Effector memory CD4-positive, alpha-beta T cell (primary cell): ENCODE measurements around the gene PSMA7.

Experiments
- DNase-seq, 3 donors: peaks; one replicate each; pipeline ENCODE4 v3.0.0-alpha.2; 2020
- H3K27ac ChIP-seq: 2 replicates; pipeline ENCODE4 v1.7.0; 2013; ENCODE audit warnings: mild to moderate bottlenecking, low read length, moderate library complexity; ENCODE audit not compliant: insufficient read depth, poor library complexity, severe bottlenecking
- H3K27me3 ChIP-seq: replicated peaks from 2 replicates; pipeline ENCODE4 v1.7.0; 2013; ENCODE audit warnings: mild to moderate bottlenecking, low read length; ENCODE audit not compliant: insufficient read depth, control insufficient read depth, poor library complexity, severe bottlenecking
- H3K36me3 ChIP-seq: 2 replicates; pipeline ENCODE4 v1.7.0; 2013; ENCODE audit warnings: mild to moderate bottlenecking, low read length, moderate library complexity; ENCODE audit not compliant: control insufficient read depth, insufficient read depth
- H3K4me1 ChIP-seq: 2 replicates; pipeline ENCODE4 v1.7.0; 2013; ENCODE audit warnings: low read length, mild to moderate bottlenecking; ENCODE audit not compliant: control insufficient read depth, insufficient read depth, poor library complexity, severe bottlenecking
- H3K4me3 ChIP-seq: 2 replicates; pipeline ENCODE4 v1.7.0; 2013; ENCODE audit warnings: low read length, low read depth, mild to moderate bottlenecking; ENCODE audit not compliant: insufficient read depth, poor library complexity, severe bottlenecking
- H3K9me3 ChIP-seq: 2 replicates; pipeline ENCODE4 v1.7.0; 2013; ENCODE audit warnings: mild to moderate bottlenecking, low read length, moderate library complexity; ENCODE audit not compliant: control insufficient read depth

The PSMA7 gene

DNA sequence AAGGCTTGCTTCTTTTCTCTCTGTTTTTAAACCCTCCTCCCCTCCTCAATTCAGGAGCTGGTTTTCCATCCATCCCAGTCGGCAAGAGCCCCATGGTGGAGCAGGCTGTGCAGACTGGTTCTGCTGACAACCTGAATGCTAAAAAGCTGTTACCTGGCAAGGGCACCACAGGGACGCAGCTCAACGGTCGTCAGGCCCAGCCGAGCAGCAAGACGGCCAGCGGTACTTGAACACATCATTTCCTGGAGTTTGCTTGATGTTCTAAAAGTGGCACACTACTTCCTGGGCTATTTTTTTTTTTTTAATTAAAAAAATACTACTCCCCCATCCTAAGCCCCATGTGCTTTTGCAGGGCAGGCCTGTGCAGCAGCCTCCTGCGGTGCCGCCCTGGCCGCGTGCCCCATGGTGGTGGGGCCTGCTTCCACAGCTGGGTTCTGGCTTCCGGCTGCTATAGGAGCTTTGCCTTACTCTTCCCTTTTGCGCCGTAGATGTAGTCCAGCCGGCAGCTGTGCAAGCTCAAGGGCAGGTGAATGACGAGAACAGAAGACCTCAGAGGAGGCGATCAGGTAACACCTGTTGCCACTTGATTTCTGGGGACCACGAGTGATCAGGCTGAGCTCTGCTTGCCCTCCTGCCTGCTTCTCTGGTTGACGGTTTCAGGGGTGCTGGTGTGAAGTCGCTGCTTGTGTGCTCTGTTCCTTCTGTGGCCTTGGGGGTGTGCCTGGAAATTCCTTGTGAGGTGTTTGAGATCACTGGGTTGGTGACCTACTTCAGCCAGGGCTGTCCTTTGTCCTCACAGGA lies 13.3 kb downstream of the PSMA7 start:
- no peak overlapping the region for H3K27ac ChIP-seq
- peaks cover 92% of the 10 kb centered on the region for H3K36me3 ChIP-seq
- no peaks in the 10 kb centered on the region for H3K4me1 ChIP-seq
- DNase-seq, result no peak
- no peak overlapping the region for H3K4me3 ChIP-seq
- no peaks in the 10 kb centered on the region for H3K9me3 ChIP-seq
- H3K27me3 ChIP-seq, result no peaks in the 10 kb centered on the region

DNA sequence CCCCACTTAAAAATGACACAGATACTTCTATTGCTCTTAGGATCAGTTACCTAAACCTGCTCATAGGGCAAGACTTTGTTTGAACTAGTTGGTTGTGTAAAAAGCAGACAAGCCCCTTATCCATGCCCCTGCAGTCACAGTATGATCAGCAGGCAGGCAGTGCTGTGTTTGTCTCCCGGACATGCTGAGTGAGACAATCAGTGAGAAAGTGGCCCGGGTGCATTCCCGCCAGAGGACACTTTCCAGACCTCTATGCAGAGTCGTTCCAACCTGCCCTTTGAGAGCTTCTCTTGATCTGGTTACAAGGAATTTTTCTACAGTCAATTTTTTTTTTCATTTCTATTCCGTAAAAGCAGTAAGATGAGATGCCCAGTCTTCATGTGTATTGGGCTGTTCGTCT lies 14.7 kb downstream of the PSMA7 start:
- H3K4me3 ChIP-seq, result no peak overlapping the region
- H3K27ac ChIP-seq, result no peak overlapping the region
- no peak for DNase-seq
- peaks cover 80% of the 10 kb centered on the region for H3K36me3 ChIP-seq
- no peaks in the 10 kb centered on the region for H3K9me3 ChIP-seq
- no peaks in the 10 kb centered on the region for H3K27me3 ChIP-seq
- peaks cover 11% of the 10 kb centered on the region for H3K4me1 ChIP-seq

DNA sequence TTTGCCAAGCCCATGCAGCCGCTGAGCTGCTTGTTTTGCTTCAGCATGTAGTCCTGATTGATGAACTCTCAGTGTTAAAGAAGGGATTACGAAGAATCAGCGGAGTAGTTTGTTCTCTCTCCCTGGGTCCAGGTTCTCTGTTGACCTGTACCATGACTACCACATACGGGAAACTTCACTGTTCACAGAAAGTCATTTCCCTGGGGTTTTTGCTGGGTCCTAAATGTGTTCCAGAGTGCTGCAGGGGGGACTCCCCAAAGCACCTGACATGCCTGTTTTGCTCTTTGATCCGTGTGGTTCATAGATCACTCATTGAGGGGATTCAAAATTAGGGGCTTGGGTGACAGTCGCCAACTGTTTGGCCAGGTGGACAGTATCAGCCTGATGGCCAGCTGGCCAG lies 15.4 kb downstream of the PSMA7 start:
- H3K36me3 ChIP-seq, result peaks cover 74% of the 10 kb centered on the region
- no peaks in the 10 kb centered on the region for H3K27me3 ChIP-seq

DNA sequence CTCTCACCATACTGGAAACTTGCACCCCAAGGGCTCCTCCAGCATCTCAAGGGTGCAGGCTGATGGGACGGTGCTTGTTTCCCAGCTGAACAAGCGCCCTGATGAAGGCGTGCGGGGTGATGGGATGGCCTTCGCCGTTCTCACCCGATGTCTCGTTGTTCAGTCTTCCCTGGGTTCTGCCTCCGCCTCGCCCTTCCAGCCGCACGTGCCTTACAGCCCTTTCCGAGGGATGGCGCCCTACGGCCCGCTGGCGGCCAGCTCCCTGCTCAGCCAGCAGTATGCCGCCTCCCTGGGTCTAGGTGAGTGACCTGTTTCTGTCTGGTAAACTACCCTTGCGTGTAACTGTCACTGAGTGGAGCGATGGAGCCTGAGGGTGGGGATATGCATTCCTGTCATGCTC lies 17.1 kb downstream of the PSMA7 start:
- Histone ChIP-seq H3K9me3 (no peaks in the 10 kb centered on the region), H3K4me1 (peaks cover 21% of the 10 kb centered on the region), H3K36me3 (peaks cover 58% of the 10 kb centered on the region), H3K27ac (no peak overlapping the region), H3K27me3 (no peaks in the 10 kb centered on the region), H3K4me3 (no peak overlapping the region)
- no peak for DNase-seq

More for the DNA sequence above, 15.4 kb downstream of the PSMA7 start:
- H3K4me1 ChIP-seq, result peaks cover 17% of the 10 kb centered on the region
- no peak overlapping the region for H3K27ac ChIP-seq
- no peaks in the 10 kb centered on the region for H3K9me3 ChIP-seq
- no peak for DNase-seq
- no peak overlapping the region for H3K4me3 ChIP-seq

DNA sequence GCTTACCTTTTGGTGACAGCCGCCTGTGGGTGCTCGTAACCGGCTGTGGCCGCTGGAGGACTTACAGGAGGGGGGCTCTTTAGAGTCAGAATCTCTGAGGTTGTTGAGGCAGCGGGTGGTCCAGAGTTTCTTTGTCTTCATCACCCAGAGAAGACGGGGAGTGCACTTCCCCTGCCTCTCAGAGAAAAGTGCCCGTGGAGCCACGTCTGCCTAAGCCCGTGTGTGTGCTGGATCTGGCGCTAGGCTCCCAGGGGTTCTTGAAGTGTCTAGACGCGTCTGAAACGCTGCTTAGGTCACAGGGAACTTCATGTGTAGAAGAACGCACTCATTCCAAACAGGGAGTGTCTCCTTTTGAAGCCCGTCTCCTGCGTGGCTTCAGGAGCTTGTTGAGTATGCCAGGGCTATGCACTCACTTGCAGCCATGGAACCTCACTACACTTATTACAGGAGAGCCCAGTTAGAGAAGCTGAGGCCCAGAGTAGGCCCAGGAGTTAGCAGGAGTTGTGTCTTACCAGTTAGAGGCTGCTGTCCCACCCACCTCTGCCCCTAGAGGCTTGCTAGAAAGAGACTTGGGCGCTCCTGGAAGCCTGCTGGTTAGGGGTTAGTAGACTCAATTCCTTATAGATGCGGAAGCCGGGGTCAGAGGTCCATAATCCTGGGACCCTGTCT lies 19.6 kb downstream of the PSMA7 start:
- Histone ChIP-seq H3K27me3 (no peaks in the 10 kb centered on the region), H3K4me1 (peaks cover 28% of the 10 kb centered on the region), H3K9me3 (no peaks in the 10 kb centered on the region), H3K36me3 (peaks cover 35% of the 10 kb centered on the region), H3K4me3 (peak overlapping the region; percentile 57), H3K27ac (peak overlapping the region; percentile 66)
- no peak for DNase-seq

DNA sequence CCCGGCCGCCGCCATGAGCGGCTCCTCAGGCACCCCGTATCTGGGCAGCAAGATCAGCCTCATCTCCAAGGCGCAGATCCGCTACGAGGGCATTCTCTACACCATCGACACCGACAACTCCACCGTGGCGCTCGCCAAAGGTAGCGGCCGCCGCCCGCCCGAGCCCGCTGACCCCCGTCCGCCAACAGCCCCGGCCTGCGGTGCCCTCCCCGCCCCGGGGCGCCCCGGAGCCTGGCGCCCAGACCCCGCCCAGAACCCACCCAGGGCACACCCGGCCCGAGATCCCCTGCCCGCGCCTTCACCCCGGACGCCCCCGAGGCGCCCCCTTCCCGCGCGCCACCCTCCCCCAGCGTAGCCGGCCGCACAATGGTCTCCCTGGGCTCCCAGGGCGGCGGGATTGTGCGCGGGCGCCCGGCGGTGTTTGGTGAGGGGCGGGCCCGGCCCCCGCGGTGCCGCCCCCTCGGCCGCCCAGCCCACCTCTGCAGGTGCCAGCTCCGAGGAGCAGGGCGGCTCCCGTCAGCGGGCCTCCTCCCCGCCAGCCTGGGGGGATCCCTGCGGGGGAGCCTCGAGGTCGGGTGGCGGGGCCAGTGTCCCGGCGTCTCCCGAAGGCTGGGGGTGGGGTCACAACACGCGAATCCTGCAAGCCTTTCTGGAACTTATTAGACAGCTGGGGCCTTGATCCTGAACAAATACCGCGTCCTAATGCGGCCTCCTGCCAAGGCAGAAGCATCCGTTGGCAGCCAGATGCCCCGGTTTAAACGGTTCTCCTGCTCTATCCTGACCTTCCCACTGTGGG lies 20.3 kb downstream of the PSMA7 start:
- no peaks in the 10 kb centered on the region for H3K27me3 ChIP-seq
- peaks cover 35% of the 10 kb centered on the region for H3K4me1 ChIP-seq
- peaks cover 28% of the 10 kb centered on the region for H3K36me3 ChIP-seq
- H3K4me3 ChIP-seq, result peak overlapping the region; percentile 57
- DNase-seq, result peak in 2 of 3 donors; percentile 33 to 35
- H3K27ac ChIP-seq, result peak overlapping the region; percentile 66
- no peaks in the 10 kb centered on the region for H3K9me3 ChIP-seq

DNA sequence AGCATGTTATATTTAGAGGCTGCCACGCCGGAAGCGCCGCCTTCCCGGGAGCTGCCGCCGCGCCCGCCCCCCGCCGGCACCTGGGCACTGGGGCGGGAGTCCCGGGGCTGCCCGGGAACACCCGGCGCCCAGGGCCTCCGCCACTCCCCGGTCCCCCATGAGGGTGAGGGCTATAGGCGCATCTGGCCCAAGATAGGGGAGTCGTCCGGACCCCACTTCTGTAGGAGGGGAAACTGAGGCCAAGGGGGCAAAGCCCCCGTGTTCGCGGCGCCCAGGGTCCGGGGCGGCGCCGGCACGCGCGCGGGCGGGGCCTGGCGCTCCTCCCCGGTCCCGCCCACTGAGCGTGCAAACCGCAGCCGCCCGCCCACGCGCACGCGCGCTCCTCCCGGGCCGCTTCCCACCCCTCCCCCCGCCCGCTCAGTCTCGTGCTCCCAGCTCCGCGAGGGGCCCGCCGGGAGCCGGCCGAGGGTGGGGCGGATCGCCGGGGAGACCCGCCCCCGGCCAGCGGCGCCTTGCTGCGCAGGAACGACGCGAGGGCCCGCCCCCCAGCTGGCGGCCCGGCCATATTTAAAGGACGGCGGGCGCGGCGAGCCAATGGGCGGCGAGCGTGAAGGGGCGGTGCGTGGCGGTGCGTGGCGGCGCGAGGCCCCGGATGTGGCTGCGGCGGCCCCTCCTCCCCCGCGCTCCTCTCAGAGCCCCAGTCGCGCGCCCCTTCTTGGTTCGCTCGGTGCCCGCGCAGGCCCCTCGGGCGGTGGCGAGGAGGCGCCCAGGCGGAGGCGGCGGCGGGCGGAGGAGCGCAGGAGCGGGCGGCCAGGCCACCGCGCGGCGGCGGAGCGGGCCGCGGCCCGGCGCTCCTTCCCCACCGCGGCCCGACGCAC lies 21.2 kb downstream of the PSMA7 start, which contains the start of gene LSM14B:
TSS of gene LSM14B (plus strand) at position 700 of the 878 bp plus-strand sequence. CDS start 192 bp downstream, outside the sequence.
- Histone ChIP-seq H3K4me3 (peak within 1 kb of the TSS; percentile 85), H3K36me3 (peaks cover 19% of the 10 kb centered on the region), H3K27ac (peak within 1 kb of the TSS; percentile 88), H3K9me3 (no peaks in the 10 kb centered on the region), H3K27me3 (no peaks in the 10 kb centered on the region), H3K4me1 (peaks cover 43% of the 10 kb centered on the region)
- DNase-seq, result peak; percentile 92 to 95 (median 94)

DNA sequence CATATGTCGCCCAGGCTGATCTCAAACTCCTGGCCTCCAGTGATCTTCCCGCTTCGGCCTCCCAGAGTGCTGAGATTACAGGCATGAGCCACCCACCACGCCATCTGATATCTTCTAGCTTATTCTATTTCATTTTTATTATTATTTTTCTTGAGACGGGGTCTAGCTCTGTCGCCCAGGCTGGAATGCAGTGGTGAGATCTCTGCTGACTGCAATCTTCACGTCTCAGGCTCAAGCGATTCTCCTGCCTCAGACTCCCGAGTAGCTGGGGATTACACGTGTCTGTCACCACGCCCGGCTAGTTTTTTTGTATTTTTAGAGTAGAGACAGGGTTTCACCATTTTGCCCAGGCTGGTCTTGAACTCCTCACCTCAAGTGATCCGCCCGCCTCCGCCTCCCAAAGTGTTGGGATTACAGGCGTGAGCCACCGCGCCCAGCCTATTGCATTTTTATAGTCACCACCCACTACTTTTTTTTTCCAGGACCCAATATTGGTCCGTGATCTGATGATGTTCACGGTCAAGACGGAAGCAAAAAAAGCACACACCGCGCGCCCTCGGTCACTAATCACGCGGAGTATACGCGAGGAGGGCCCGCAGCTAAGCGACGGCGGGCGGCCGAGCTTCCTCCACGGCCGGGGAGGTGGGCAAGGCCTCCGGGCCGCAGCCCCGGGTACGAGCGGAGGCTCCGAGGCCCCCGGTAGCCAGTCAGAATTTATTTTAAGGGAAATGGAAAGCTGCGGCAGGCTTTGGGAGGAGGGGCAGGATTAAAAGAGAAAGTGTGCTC lies 22.0 kb downstream of the PSMA7 start:
- H3K4me1 ChIP-seq, result peaks cover 48% of the 10 kb centered on the region
- peak in 1 of 3 donors; percentile 6 for DNase-seq

DNA sequence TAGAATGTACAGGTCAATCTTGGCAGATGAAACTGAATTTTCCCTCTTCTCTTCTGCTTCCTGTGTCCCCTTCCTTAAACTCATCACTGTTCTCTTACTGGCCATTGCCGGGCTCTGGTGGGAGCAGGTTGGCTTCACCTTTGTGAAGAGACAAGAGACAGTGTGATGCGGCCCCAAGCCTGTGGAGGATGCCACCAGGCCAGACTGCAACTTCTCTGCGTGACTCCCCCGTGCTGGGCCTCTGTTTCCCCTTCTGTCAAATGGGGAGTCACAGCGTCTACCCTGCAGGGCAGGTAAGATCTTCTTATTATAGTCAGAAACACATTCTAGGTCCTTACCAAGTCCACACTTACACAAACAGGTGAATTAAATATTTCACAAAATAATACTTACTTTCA lies 22.8 kb downstream of the PSMA7 start:
- H3K4me3 ChIP-seq, result no peak overlapping the region
- H3K36me3 ChIP-seq, result peaks cover 3% of the 10 kb centered on the region
- peaks cover 48% of the 10 kb centered on the region for H3K4me1 ChIP-seq
- DNase-seq, result no peak
- H3K27ac ChIP-seq, result no peak overlapping the region
- H3K27me3 ChIP-seq, result no peaks in the 10 kb centered on the region
- no peaks in the 10 kb centered on the region for H3K9me3 ChIP-seq

More for the DNA sequence above, 22.0 kb downstream of the PSMA7 start:
- no peaks in the 10 kb centered on the region for H3K27me3 ChIP-seq
- no peaks in the 10 kb centered on the region for H3K9me3 ChIP-seq
- H3K27ac ChIP-seq, result peak overlapping the region; percentile 88
- peak overlapping the region; percentile 85 for H3K4me3 ChIP-seq
- peaks cover 11% of the 10 kb centered on the region for H3K36me3 ChIP-seq
